Spleen (tissue), 7 donors: ENCODE results near the gene EPHB2.

Experiments
- POLR2A ChIP-seq, 3 donors: fragments of 450-650 bp; IDR thresholded peaks; one replicate each; pipeline ENCODE4 v1.5.1; 2017; ENCODE audit warnings: antibody characterized with exemption in 3 of 3, mild to moderate bottlenecking in 1 of 3
- TF ChIP-seq, protein P1 (sequence below), 11 experiments: fragments of 200-600 bp in 7 of 11; fragments of 450-650 bp in 4 of 11; sonication (generic) in 4 of 11; IDR thresholded peaks in 8 of 11; conservative IDR thresholded peaks in 3 of 11; 1 replicate in 7 of 11; 2 replicates in 4 of 11; pipeline versions ENCODE4 v1.4.0 to v1.8.0; 2016 to 2021; ENCODE audit warnings: antibody characterized with exemption in 11 of 11, inconsistent platforms in 4 of 11, mild to moderate bottlenecking in 1 of 11
- donor health status: DM: no; HTN: no; CAD: no; lungs with moderate emphysema.
- donor health status: DM: no; HTN: no; CAD: no.
- donor health status: DM: no; HTN: no; CAD: no.

DNA sequence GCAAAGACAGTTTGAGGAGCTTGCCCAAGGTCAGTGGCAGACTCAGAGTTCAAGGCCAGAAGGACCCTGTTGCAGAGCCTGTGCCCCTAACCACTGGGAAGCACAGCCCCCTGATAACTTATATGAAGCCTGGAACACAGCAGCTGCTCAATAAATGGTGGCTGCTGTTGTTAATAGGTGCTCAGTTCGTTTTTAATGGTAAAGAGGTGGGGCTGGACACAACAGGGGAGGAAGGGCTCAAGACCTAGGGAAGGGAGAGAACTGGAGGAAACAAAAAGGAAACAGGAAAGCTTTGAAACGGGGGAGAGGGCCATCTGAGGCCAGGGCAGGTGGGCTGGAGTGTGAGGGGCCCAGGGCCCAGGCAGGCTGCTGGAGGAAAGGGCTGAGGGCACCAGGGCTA is 136.6 kb downstream of the EPHB2 start:
- TF ChIP-seq, protein P1, sequence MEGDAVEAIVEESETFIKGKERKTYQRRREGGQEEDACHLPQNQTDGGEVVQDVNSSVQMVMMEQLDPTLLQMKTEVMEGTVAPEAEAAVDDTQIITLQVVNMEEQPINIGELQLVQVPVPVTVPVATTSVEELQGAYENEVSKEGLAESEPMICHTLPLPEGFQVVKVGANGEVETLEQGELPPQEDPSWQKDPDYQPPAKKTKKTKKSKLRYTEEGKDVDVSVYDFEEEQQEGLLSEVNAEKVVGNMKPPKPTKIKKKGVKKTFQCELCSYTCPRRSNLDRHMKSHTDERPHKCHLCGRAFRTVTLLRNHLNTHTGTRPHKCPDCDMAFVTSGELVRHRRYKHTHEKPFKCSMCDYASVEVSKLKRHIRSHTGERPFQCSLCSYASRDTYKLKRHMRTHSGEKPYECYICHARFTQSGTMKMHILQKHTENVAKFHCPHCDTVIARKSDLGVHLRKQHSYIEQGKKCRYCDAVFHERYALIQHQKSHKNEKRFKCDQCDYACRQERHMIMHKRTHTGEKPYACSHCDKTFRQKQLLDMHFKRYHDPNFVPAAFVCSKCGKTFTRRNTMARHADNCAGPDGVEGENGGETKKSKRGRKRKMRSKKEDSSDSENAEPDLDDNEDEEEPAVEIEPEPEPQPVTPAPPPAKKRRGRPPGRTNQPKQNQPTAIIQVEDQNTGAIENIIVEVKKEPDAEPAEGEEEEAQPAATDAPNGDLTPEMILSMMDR (IDR thresholded peaks at IDR 0.05 in 8 of 11, conservative IDR thresholded peaks at IDR 0.05 in 3 of 11), result no peak
- no peak for TF ChIP-seq POLR2A (IDR thresholded peaks at IDR 0.05)
